Esophagus muscularis mucosa (tissue), 3 donors: ENCODE results near the gene DOCK10.

ENCODE experiments used
- CTCF ChIP-seq, 3 experiments: fragments of 200-600 bp in 2 of 3; fragments of 450-650 bp in 1 of 3; sonication (generic) in 2 of 3; IDR thresholded peaks; one replicate each; pipeline ENCODE4 v1.5.1; 2017 to 2019; ENCODE audit warnings: antibody characterized with exemption in 3 of 3, mild to moderate bottlenecking in 2 of 3, moderate library complexity in 1 of 3
- POLR2A ChIP-seq: fragments of 450-650 bp; IDR thresholded peaks from one replicate; pipeline ENCODE4 v1.6.1; 2017; ENCODE audit warnings: antibody characterized with exemption, moderate library complexity, mild to moderate bottlenecking, low read depth

DNA sequence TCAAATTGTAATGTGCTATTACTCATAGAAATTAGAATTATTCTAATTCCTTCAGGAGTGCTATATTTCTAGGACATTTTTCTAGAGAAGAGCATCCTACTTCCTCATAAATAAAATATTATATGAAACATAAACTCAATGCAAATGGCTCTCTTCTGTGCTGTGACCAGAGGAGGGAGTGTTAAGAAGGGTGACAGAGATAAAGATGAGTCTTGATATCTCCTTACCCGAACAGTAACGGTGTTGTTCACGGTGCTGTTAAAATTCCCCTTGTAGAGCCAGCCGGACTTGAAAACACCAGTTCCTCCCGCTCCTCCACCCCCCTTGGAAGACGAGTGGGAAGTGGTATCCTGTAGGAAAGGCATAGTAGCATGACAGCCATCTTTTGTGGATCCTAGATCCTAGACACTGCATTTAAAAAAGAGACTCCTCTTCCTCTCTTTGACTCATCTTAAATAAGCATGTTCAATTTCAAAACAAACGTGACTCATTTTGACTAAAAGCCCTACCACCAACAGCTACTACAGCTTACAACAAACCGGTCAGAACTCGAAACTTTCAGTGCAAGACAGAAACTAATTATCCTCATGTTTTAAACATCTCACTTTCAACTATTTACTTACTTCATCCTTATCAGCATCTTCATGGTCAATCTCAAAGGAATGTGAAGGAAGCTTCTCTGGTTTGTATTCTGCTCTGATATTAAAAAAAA is 156.3 kb downstream of the DOCK10 start:
- TF ChIP-seq CTCF (IDR thresholded peaks at IDR 0.05) (no peak), POLR2A (no peak)
